GM23338 (cell line): ENCODE measurements around the gene PANK1. TPM values are rescaled to one million over a fixed set of nuclear protein-coding genes. Genes with fewer than 3 reads are reported as not detected.

Experiments used
- ATAC-seq: fragments of 200-7000 bp; cut with Tn5 transposase; 3 replicates; pipeline ENCODE4 v1.9.1; 2020
- DNase-seq: peaks from one replicate; pipeline ENCODE4 v3.0.0-alpha.2; 2015; ENCODE audit warnings: low spot score
- H2AFZ ChIP-seq: fragments of 200-600 bp; sonication (generic); 2 replicates; pipeline ENCODE4 v1.8.0; 2016; ENCODE audit warnings: antibody characterized with exemption, mild to moderate bottlenecking, moderate library complexity
- H3F3A ChIP-seq: fragments of 200-600 bp; sonication (generic); replicated peaks from 2 replicates; pipeline ENCODE4 v1.8.0; 2017; ENCODE audit warnings: antibody characterized with exemption, mixed run types, low read depth
- H3K27ac ChIP-seq: fragments of 200-600 bp; sonication (generic); 2 replicates; pipeline ENCODE4 v1.6.1; 2016; ENCODE audit warnings: low read depth
- H3K27me3 ChIP-seq: fragments of 200-600 bp; sonication (generic); 2 replicates; pipeline ENCODE4 v1.8.0; 2016; ENCODE audit warnings: mild to moderate bottlenecking, mixed run types, moderate library complexity; ENCODE audit not compliant: insufficient read depth
- H3K36me3 ChIP-seq: fragments of 200-600 bp; sonication (generic); 2 replicates; pipeline ENCODE4 v1.8.0; 2016; ENCODE audit warnings: mild to moderate bottlenecking; ENCODE audit not compliant: insufficient read depth
- H3K4me1 ChIP-seq: fragments of 200-600 bp; sonication (generic); 2 replicates; pipeline ENCODE4 v1.8.0; 2016; ENCODE audit warnings: mild to moderate bottlenecking, moderate library complexity; ENCODE audit not compliant: insufficient read depth
- H3K4me2 ChIP-seq: fragments of 200-600 bp; sonication (generic); 2 replicates; pipeline ENCODE4 v1.7.1; 2017; ENCODE audit warnings: mixed run types
- H3K4me3 ChIP-seq: fragments of 200-600 bp; sonication (generic); 2 replicates; pipeline ENCODE4 v1.6.1; 2016; ENCODE audit warnings: mixed run types
- H3K79me2 ChIP-seq: fragments of 200-600 bp; sonication (generic); replicated peaks from 2 replicates; pipeline ENCODE4 v1.8.0; 2017; ENCODE audit warnings: mild to moderate bottlenecking; ENCODE audit not compliant: insufficient read depth
- H3K9me2 ChIP-seq: fragments of 200-600 bp; sonication (generic); 2 replicates; pipeline ENCODE4 v1.8.0; 2017; ENCODE audit not compliant: insufficient read depth
- H4K20me1 ChIP-seq: fragments of 200-600 bp; sonication (generic); replicated peaks from 2 replicates; pipeline ENCODE4 v1.8.0; 2017; ENCODE audit warnings: mild to moderate bottlenecking; ENCODE audit not compliant: insufficient read depth
- H3K27ac Mint-ChIP-seq: 2 replicates; pipeline ENCODE4 v1.8.0; 2020; ENCODE audit warnings: inconsistent platforms, mild to moderate bottlenecking, moderate library complexity, mixed read lengths
- H3K27me3 Mint-ChIP-seq: 3 replicates; pipeline ENCODE4 v1.8.0; 2022; ENCODE audit warnings: low read depth, mild to moderate bottlenecking, moderate library complexity, mixed read lengths, inconsistent platforms; ENCODE audit not compliant: insufficient read depth, poor library complexity
- H3K36me3 Mint-ChIP-seq: 3 replicates; pipeline ENCODE4 v1.8.0; 2021; ENCODE audit warnings: low read depth, mild to moderate bottlenecking, inconsistent platforms, moderate library complexity, mixed read lengths
- H3K4me1 Mint-ChIP-seq: 3 replicates; pipeline ENCODE4 v1.8.0; 2020; ENCODE audit warnings: mild to moderate bottlenecking, inconsistent platforms, mixed read lengths
- H3K4me3 Mint-ChIP-seq: 3 replicates; pipeline ENCODE4 v1.8.0; 2021; ENCODE audit warnings: moderate library complexity, mild to moderate bottlenecking, inconsistent platforms, mixed read lengths
- H3K9me3 Mint-ChIP-seq: 3 replicates; pipeline ENCODE4 v1.8.0; 2020; ENCODE audit warnings: moderate library complexity, mild to moderate bottlenecking, inconsistent platforms, mixed read lengths
- EZH2 ChIP-seq: fragments of 200-600 bp; sonication (generic); IDR thresholded peaks from one replicate; pipeline ENCODE4 v1.8.0; 2017; ENCODE audit warnings: antibody characterized with exemption, mild to moderate bottlenecking, low read depth; ENCODE audit not compliant: unreplicated experiment
- EZH2phosphoT487 ChIP-seq: fragments of 200-600 bp; sonication (generic); IDR thresholded peaks from one replicate; pipeline ENCODE4 v1.8.1; 2018; ENCODE audit warnings: antibody characterized with exemption; ENCODE audit not compliant: unreplicated experiment
- JUNB ChIP-seq: IDR thresholded peaks from one replicate; pipeline ENCODE4 v1.6.1; 2016; ENCODE audit warnings: antibody characterized with exemption; ENCODE audit not compliant: unreplicated experiment
- NANOG ChIP-seq: IDR thresholded peaks from 2 replicates; pipeline ENCODE4 v1.6.1; 2016; ENCODE audit warnings: antibody characterized with exemption, borderline replicate concordance
- POLR2AphosphoS5 ChIP-seq: IDR thresholded peaks from 2 replicates; pipeline ENCODE4 v1.6.1; 2016; ENCODE audit warnings: antibody characterized with exemption, low read depth
- REST ChIP-seq: IDR thresholded peaks from one replicate; pipeline ENCODE4 v1.6.1; 2018; ENCODE audit warnings: antibody characterized with exemption; ENCODE audit not compliant: unreplicated experiment
- STAT1 ChIP-seq: IDR thresholded peaks from one replicate; pipeline ENCODE4 v1.6.1; 2016; ENCODE audit warnings: antibody characterized with exemption; ENCODE audit not compliant: unreplicated experiment
- ZNF331 ChIP-seq: fragments of 250-450 bp; sonication (Bioruptor Pico); IDR thresholded peaks from 2 replicates; pipeline ENCODE4 v1.5.0; 2020; ENCODE audit warnings: low read depth, mild to moderate bottlenecking, moderate library complexity
- polyA plus RNA-seq: library from polyadenylated mRNA; unstranded; fragments of >200 nt; fragmentation: Nextera tagmentation; extraction: Ambion mirVana; gene quantifications from 2 replicates; pipeline ENCODE4 v1.2.1, GENCODE V29; 2016
- total RNA-seq: library from RNA; depleted of rRNA; stranded (reverse); fragments of >200 nt; shearing (Covaris generic); gene quantifications from 2 replicates; pipeline ENCODE4 v1.2.3, GENCODE V29; 2014
- TF ChIP-seq, protein P1 (sequence below), 2 experiments: fragments of 200-600 bp in 1 of 2; sonication (generic) in 1 of 2; conservative IDR thresholded peaks; 2 replicates each; pipeline versions ENCODE4 v1.5.1 to v1.6.1; 2016 to 2017; ENCODE audit warnings: antibody characterized with exemption in 2 of 2, low read depth in 2 of 2, mild to moderate bottlenecking in 2 of 2, moderate library complexity in 1 of 2
- TF ChIP-seq, protein P2 (sequence below): IDR thresholded peaks from 2 replicates; pipeline ENCODE4 v1.6.1; 2016; ENCODE audit warnings: antibody characterized with exemption

Gene PANK1
- total and polyA plus RNA-seq, 2 experiments from 2014 or later = 15.2 to 44.7 TPM

GRCh38 chr10:89634637-89635036 lies 10.4 kb downstream of the PANK1 start:
- Mint-ChIP-seq H3K27ac (no peak overlapping the region), H3K36me3 (peaks cover 31% of the 10 kb centered on the region), H3K4me3 (no peak overlapping the region), H3K27me3 (peaks cover 7% of the 10 kb centered on the region), H3K4me1 (peaks cover 6% of the 10 kb centered on the region; the same call in 1 of the 3 replicates), H3K9me3 (no peaks in the 10 kb centered on the region)
- ATAC-seq (no peak), DNase-seq (no peak)
- Histone ChIP-seq H3K9me2 (no peaks in the 10 kb centered on the region), H4K20me1 (peaks cover 35% of the 10 kb centered on the region), H3K4me3 (no peak overlapping the region), H3K27ac (no peak overlapping the region), H3K4me1 (no peaks in the 10 kb centered on the region), H3K79me2 (peaks cover 100% of the 10 kb centered on the region), H3K27me3 (no peaks in the 10 kb centered on the region), H3K36me3 (peaks cover 15% of the 10 kb centered on the region; the same call in 1 of the 2 replicates), H3F3A (no peaks in the 10 kb centered on the region), H3K4me2 (no peak overlapping the region), H2AFZ (no peak overlapping the region)
- TF ChIP-seq, protein P1, sequence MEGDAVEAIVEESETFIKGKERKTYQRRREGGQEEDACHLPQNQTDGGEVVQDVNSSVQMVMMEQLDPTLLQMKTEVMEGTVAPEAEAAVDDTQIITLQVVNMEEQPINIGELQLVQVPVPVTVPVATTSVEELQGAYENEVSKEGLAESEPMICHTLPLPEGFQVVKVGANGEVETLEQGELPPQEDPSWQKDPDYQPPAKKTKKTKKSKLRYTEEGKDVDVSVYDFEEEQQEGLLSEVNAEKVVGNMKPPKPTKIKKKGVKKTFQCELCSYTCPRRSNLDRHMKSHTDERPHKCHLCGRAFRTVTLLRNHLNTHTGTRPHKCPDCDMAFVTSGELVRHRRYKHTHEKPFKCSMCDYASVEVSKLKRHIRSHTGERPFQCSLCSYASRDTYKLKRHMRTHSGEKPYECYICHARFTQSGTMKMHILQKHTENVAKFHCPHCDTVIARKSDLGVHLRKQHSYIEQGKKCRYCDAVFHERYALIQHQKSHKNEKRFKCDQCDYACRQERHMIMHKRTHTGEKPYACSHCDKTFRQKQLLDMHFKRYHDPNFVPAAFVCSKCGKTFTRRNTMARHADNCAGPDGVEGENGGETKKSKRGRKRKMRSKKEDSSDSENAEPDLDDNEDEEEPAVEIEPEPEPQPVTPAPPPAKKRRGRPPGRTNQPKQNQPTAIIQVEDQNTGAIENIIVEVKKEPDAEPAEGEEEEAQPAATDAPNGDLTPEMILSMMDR (conservative IDR thresholded peaks at IDR 0.05; ENCODE audit: low read depth in 2 of 2) = no peak
- TF ChIP-seq JUNB (no peak), POLR2AphosphoS5 (no peak), NANOG (no peak)

DNA sequence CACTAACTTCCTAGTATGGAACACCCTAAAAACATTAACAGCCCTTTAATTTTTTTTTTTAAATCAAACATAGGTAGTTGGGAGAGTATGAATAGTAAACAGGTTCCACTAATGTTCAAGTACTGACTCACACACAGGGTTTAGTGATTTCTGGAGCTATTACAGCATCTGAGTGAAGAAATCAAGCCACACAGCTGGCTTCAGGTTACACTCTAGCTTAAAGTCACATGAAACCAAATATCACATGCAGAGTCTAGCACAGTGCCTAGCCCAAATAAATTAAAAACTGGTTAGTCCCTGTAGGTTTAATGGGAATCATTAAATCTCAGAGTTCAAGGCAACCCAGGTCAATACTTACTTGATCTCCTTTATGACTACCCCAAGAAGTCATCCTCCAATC lies 11.6 kb downstream of the PANK1 start:
- H3K4me3 ChIP-seq = no peak overlapping the region
- H3K4me1 ChIP-seq = no peaks in the 10 kb centered on the region
- peaks cover 29% of the 10 kb centered on the region for H4K20me1 ChIP-seq
- peaks cover 6% of the 10 kb centered on the region; the same call in 1 of the 3 replicates for H3K4me1 Mint-ChIP-seq
- no peak overlapping the region for H3K27ac Mint-ChIP-seq
- no peak overlapping the region for H3K4me2 ChIP-seq
- no peaks in the 10 kb centered on the region for H3K9me2 ChIP-seq
- H3K27ac ChIP-seq = no peak overlapping the region
- H3K79me2 ChIP-seq = peaks cover 100% of the 10 kb centered on the region
- H3K27me3 ChIP-seq = no peaks in the 10 kb centered on the region
- DNase-seq (no peak), ATAC-seq (no peak)
- peaks cover 7% of the 10 kb centered on the region for H3K27me3 Mint-ChIP-seq
- H3K36me3 ChIP-seq = peaks cover 15% of the 10 kb centered on the region; the same call in 1 of the 2 replicates
- no peaks in the 10 kb centered on the region for H3F3A ChIP-seq
- peaks cover 28% of the 10 kb centered on the region for H3K36me3 Mint-ChIP-seq
- H3K9me3 Mint-ChIP-seq = no peaks in the 10 kb centered on the region
- H2AFZ ChIP-seq = no peak overlapping the region
- H3K4me3 Mint-ChIP-seq = no peak overlapping the region
- TF ChIP-seq, protein P1 (conservative IDR thresholded peaks at IDR 0.05; ENCODE audit: low read depth in 2 of 2) = no peak
- TF ChIP-seq EZH2phosphoT487 (no peak), REST (no peak), POLR2AphosphoS5 (no peak), STAT1 (no peak), NANOG (no peak), EZH2 (no peak), ZNF331 (no peak)
- TF ChIP-seq, protein P2, sequence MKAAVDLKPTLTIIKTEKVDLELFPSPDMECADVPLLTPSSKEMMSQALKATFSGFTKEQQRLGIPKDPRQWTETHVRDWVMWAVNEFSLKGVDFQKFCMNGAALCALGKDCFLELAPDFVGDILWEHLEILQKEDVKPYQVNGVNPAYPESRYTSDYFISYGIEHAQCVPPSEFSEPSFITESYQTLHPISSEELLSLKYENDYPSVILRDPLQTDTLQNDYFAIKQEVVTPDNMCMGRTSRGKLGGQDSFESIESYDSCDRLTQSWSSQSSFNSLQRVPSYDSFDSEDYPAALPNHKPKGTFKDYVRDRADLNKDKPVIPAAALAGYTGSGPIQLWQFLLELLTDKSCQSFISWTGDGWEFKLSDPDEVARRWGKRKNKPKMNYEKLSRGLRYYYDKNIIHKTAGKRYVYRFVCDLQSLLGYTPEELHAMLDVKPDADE = no peak
